NCI-H748 treated with DMSO at 0.1 percent for 48 hours (cell line): ENCODE results near the gene PODNL1.
"Not testable (repeated sequence)": the region's sequence is repeated elsewhere in the genome, so short reads cannot be mapped to it uniquely, and the experiment has no call there.

Experiments
- DNase-seq: peaks from one replicate; lab custom pipeline; 2025; lab: John Stamatoyannopoulos, UW

PODNL1 gene

DNA sequence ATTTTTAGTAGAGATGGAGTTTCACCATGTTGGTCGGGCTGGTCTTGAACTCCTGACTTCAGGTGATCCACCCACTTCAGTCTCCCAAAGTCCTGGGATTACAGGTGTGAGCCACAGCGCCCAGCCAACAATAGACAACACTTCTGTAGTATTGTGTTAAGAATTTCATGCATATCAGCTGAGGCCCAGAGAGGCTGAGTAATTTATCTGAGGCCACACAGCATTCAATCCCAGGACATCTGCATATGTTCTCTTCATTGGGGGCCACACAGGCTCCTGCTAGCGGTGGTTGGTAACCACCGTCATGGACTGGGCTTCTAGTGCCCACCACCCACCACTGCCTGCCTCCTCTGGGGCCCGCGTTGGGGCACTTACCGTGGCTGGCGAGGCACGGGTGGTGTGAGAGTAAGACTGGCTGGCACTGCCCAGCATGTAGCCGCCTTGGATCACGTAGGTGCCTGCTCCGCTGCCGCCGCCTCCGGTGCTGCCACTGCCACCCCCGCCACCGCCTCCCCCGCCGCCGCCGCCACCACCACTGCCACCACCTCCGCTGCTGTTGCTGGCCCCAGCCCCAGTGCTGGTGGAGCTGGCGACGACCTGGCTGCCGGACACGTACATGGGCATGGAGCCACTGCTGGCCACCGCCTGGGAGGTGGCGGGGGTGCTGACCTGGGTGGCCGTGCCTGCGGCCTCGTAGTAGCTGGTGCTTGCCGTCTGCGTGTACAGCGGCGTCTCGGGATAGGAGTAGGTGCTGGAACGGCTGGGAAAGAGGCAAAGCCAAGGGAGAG lies 34.3 kb upstream of the PODNL1 start:
- no peak for DNase-seq

DNA sequence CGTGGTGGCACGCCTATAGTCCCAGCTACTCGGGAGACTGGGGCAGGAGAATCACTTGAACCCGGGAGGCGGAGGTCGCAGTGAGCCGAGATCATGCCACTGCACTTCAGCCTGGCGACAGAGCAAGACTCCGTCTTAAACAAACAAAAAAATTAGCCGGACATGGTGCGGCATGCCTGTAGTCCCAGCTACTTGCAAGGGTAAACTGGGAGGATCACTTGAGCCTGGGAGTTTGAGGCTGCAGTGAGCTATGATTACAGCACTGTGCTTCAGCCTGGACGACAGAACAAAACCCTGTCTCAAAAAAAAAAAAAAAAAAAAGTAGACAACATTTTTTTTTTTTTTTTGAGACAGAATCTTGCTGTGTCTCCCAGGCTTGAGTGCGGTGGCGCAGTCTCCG lies 33.7 kb upstream of the PODNL1 start:
- not testable (repeated sequence) for DNase-seq

DNA sequence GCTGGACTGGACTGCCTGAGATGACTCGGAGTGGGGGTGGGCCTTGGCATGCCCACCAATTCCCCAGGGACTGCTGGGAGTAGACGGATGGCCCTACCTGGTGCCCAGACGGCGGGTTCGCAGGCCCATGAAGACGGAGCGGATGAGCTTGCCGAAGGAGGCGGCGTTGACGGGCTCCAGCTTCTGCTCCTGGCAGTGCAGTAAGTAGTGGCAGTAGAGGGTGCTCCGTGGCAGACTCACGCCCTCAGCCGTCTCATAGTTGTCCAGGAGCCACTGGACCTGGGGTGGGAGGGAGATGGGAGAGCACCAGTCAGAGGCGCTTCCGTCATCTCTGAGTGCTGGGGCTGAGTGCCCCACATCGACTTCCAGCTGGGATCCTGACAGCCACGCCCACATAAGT lies 31.7 kb upstream of the PODNL1 start:
- DNase-seq, result no peak

DNA sequence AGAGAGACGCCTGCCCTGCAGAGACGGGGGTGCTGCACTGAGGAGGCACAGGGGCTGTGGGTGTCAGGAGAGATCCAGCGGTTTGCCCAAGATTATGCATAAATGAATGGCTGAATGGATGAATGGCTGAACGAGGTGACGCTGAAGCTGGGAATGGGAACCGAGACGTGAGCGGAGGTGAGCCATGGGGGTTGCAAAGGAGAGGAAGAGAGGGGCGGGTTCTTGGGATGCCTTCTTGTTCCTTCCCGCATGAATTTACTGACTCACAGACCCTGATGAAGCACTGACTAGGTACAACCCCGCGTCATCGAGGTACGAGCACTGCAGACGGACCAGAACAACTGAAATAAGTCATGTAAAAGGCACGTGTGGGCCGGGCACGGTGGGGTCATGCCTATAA lies 30.8 kb upstream of the PODNL1 start:
- no peak for DNase-seq

DNA sequence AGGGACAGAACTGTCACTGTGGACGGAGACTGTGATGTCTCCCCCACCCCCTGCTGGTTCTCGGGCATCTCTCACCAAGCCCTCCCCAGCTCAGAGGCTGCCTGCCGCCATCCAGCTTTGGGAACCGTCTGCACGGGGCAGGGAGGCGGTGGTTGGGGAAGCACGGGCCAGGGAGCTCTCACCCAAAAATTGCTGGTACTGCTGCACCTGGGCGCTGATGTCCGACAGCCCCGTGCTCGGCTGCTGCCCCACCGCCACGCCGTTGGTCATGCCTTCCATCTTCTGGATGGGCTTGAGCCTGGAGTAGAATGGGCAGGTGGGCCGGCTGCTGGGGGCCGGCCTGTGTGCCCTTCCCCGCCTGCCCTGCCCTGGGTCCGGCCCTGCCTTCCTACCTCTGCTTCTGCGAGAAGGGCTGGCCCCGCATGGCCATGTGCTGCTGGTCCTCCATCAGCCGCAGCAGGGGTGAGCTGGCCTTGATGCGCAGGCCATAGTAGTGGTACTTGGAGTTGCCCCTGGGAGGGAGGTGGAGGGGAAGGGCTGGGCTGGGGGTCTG lies 30.2 kb upstream of the PODNL1 start:
- DNase-seq, result no peak

DNA sequence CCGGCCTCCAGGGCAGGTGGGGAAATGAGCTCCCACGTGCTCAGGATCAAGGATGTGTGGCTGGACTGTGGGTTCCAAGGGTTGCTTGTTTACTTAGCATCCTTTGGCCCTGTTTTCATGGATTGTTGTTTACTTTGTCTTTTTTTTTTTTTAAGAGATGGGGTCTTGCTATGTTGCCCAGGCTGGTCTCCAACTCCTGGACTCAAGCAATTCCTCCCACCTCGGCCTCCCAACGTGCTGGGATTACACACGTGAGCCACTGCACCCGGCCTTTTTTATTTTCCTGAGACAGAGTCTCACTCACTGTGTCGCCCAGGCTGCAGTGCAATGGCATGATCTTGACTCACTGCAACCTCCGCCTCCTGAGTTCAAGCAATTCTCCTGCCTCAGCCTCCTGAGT lies 29.0 kb upstream of the PODNL1 start:
- DNase-seq, result not testable (repeated sequence)

DNA sequence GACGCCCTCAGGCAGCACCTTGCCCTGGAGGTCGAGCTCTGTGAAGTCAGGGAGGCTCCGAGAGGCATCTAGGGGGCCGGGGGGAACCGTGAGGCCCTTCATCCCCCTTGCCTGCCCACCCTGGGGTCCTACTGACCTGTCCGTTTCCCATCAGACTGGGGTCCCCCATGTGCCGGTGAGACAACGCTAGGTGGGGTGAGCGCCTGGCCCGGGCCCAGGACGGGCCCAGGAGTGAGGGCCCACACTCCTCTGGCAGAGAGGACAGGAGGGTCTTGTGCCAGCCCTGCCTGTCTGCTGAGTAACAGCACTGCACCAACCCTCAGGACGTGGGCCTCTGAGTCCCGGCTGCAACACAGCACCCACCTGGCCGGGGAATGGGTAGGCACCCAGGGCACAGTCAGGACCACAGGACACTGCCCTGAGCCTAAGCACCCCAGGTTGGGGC lies 28.5 kb upstream of the PODNL1 start:
- DNase-seq, result no peak

DNA sequence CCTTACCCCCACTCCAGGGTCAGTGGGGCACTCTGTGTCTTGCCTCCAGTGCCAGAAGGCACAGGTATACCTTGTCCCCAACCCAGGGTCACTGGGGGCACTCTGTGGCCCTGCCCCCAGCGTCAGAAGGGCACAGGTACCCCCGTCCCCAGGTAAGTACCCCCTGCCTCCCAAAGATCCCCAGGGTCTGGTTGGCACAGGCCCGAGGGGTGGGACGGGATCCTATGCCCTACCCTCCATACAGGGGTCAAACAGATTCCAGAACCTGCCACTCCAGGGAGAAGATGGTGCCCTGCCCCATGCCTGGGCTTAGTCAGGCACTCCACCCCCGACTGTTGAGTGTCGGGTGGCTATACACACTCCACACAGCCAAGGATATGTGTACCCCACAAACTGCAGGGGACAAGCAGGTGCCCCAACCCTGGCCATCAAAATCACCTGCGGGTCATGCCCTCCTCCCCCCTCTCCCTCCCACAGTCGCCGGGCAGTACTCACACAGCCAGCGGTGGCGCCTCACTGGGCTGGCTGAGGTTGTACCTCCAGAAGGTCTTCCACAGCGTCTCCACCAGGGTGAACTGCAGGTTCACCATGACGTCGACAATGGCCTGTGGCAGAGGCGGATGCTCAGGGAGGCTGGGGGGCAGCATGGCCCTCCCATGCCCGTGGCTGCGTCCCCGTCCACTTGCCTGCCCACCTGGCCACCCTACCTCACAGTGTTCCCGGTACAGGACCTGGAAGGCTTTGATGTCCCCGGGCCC lies 27.9 kb upstream of the PODNL1 start:
- DNase-seq, result no peak

DNA sequence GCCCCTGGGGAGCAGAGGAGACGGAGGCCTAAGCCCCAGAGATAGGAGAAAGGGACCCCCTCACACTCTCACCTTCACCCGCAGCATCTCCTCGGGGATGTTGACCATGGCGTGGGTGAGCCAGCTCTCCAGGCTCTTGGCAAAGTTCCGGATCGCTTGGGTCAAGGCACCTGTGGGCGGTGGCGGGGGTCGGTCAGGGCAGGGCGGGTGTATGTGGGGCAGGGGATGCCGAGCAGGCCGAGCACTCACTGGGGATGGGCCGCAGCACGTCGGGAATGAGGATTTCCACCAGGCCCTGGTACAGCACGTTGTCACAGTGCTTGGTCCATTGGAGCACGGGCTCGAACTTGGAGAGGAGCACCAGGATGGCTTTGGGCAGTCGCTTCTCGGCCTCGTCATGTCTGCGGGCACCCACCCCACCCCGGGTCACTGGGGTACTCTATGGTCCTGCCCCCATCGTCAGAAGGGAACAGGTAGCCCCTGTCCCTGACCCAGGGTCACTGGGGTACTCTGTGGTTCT lies 27.2 kb upstream of the PODNL1 start:
- DNase-seq, result no peak

DNA sequence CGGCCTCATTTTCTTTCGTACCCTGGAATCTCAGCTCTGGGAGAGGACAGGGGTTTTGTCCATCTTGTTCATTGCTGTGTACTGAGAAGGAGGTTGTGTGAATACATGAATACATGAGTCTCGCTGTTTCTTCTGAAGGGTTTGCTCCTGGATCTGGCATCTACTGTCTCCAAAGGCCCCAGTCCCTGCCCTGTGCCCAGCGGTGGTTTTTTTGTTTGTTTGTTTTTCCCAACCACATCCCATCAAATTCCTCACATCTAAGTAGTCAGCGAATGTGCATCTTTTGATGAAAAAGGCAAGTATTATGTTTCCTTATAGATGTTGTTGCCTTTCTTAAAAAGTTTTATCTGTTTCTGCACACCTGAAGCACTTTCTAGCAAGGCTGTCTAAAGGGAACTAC lies 26.6 kb upstream of the PODNL1 start:
- DNase-seq, result no peak

DNA sequence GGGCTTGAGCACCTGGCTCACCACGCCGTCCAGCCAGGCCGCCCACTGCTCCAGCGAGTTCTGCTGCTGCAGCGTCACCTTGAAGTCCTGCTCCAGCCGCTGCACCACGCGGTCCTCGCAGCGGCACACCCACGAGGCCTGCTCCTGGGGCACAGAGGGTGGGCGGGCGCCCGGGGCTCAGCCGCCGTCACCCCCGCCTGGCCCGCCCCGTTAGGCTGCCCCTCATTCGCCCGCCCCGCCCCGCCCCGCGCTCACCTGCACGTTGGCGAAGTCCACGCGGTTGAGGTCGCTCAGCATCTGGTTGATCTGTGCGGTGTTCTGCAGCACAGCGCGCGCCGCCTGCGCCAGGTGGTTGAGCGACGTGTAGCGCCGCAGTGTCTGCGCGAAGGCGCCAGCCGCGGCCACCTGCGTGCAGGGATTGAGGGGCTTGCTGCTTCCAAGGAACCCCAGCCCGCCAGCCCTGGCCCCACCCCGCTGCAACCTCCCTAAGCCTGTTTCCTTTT lies 25.4 kb upstream of the PODNL1 start:
- no peak for DNase-seq

DNA sequence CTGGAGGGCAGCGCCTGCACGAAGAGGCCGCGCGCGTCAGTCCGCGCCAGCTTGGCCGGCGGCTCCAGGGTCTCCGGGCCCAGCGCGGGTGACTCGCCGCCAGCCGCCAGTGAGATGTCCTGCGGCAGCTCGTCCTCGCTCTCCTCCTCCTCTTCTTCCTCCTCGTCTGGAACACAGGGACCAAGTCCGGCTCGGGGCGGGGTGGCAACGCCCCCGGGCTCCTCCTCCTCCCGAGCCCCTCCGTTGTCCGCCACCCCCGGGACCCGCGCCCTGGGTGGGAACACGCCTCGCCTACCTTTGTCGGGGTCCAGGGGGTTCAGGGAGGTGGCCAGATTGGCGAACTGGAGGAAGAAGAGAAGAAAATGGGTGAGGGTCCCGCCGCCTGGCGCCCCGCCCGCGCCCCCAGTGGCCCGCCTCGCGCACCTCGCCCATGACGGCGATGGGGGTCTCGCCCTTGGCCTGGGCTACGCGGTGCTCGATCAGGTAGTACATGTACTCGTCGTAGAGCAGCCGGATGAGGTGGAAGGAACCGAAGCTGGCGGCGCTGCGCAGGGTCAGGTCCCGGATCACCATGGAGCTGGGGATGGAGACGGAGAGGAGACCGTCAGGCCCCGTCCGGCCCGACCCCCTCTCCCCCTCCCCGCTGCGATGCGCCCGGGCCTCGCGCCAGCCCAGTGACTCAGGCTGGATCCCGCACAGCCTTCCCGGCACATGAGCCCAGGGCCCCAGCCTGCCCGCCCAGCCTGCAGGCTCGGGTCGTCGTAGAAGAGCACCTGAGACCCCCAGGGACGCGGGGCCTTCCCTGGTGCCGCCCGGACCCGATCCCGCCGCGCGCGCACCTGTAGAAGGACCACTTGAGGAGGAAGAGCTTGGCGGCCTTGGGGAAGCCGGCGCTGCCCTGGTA lies 24.7 kb upstream of the PODNL1 start:
- no peak for DNase-seq

DNA sequence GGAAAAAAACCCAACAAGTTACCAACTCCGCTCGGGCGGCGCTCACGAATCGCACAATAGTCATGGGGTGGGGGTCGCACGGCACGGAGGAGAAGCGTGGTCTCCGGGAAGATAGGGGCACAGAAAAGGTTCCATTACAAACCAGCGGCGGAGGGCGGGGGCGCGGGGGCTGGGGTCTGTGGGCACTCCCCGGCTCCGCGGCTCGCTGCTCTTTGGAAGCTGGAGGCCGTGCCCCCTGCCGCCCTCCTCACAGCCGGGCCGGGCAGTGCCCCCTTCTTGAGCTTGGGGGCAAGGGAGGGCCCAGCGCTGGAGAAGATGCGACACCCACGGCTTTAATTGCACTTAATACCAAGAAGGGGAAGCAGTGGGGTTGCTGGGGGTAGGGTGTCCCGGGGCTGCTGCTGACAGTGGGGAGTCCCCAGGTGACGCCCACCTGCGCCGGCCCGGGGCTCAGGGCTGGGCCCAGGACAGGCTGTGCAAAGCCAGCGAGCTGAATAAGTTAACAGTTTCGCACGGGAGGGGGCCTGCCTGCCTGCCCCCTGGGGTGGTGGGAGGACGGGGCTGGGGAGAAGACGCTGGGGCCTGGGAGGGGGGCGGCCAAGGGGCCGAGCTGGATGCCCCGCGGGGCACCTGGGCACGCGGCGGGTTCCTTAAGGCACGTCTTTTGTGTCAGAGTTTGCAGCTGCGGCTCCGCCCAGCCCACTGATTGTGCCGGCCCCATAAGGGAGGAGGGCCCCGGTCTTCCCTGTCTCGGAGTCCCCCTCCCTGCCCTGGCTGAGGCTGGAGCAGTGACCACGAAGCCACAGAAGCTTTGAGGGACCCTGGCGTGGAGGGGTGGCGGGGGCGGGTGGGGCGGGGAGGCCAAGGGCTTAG lies 23.8 kb upstream of the PODNL1 start:
- no peak for DNase-seq

DNA sequence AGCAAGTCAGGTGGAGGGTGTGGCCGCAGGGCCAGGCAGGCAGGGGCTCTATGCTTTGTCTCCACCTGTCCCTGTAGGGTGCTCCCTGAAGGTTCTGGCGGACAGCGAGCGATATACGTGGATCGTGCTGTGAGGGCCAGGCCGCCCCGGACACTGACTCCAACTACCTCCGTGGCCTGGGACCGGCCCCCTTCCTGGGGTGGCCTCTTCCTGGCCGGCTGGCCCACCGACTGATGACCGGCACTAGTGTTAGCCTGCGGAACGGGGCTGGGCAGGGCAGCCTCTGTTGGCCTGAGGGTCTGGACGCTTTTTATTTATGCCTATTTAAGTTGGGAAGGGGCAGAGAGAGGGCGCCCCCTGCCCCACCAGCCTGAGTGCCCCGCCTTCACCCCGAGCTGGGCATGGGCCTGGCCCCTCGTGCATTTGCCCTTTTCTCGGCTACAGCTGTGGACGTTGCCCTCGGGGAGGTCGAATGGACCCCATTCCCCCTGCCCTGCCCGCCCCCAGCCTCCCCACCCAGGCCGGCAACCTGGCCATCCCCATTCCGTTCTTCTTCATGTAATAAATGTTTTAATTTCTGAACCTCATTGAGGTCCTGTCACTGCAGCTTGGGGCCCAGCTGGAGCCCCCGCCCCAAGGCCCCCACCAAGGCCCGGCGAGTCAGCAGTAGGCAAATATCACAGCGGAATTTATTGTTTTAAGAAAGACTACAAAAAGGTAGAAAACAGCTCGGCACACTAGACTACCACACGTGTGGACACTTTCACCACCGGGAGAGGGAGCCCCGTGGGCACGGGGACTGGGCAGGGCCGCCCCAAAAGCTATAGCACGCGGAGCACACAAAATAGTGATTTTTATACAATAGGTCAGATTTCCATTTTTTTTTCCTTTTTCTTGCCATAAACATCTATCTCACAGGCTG lies 22.9 kb upstream of the PODNL1 start:
- no peak for DNase-seq

DNA sequence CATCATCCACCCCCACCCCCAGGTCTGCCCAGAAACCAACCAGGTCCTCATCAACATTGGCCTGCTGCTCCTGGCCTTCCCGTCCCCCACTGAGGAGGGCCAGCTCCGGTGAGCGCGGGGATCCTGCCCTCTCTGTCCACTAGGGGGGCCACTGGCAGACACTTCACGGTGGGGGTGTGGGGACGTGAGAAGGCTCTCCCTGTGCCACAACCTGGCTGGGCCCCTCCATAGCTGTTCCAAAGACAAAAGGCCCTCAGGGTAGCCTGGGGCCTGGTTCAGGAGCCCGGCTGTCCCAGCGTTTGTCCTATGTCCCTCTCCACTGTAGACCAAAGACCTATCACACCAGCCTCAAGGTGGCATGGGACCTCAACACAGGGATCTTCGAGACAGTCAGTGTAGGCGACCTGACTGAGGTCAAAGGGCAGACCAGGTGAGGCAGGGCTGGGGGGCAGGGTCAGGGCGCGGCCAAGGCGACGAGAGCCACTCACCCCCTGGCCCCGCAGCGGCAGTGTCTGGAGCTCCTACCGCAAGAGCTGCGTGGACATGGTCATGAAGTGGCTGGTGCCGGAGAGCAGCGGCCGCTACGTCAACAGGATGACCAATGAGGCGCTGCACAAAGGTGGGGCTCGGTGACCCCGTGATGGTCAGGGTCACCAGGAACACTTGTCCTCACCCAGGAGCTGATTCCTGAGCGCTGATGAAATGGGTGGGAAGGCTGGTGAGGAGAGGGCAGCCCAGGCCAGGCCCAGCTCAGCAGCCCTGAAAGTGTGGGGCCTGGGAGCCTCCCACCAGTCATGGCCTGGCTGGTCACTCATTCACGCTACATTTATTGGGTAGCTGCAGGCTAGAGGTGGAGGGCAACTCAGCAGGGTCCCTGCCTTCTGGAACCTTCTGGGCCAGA lies 22.0 kb upstream of the PODNL1 start:
- DNase-seq, result no peak

DNA sequence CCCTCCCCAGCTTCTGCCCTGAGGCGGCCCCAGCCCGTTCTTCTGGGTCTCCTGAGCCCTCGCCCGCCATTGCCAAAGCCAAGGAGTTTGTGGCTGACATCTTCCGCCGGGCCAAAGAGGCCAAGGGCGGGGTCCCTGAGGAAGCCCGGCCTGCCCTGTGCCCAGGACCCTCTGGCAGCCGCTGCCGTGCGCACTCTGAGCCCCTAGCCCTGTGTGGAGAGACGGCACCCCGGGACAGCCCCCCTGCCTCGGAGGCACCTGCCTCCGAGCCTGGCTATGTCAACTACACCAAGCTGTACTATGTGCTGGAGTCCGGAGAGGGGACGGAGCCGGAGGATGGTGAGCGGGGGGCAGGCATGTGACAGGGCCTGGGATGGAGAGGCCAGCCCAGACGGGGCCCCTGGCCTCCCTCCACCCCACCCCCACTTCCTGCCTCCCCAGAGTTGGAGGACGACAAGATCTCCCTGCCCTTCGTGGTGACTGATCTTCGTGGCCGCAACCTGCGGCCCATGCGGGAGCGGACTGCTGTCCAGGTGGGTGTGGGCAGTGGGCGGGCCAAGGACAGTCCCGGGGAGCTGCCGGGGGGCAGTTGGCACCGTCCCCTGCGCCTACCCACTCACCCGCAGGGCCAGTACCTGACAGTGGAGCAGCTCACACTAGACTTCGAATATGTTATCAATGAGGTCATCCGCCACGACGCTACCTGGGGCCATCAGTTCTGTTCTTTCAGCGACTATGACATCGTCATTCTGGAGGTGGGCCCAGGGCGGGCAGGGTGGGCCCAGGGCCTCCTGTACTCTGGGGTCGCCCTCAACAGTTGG lies 21.1 kb upstream of the PODNL1 start:
- no peak for DNase-seq

DNA sequence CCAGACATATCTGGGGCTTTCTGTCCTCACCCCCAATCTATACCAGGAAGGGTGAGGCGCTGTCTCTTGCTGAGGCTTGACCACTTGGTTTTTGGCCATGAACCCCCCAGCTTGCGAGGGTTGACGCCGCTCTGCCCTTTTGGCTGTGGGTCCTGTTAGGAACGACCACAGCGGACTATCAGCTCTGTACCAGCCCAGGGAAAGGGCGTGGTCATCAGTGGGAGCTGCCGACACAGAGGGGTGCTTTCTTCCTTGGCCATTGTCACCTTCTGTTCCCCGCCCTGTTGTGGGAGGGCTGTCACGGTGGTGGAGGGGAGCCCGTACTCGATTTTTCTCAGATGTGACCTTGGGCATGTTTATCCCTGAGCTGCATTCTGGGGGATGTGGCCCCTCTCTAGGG lies 19.8 kb upstream of the PODNL1 start:
- DNase-seq, result no peak

DNA sequence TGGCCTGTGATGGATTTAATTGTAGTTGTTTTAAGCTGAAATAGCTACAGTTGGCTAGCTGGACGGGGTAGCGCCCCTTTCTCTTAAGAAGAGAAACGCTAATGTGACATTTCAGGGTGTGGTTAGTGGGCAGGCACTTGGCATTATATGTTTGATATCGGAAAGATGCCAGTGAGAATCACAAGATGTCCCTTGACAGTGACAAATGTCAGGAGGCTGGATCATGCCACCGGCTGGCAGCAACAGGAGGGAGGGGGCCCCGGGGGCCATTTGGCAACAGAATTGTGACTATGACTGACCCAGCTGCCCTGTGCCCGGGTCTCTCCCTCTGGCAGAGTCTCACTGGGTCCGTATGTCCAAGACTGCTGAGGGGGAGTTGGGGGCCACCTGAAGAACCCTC lies 18.8 kb upstream of the PODNL1 start:
- DNase-seq, result no peak
